CD8-positive, alpha-beta memory T cell (primary cell): ENCODE results near the gene FOXI2. TPM values are rescaled to one million over a fixed set of nuclear protein-coding genes. Genes with fewer than 3 reads are reported as not detected.

Experiments used
- CTCF ChIA-PET: fragments of 350-600 bp; sonication (Branson Sonifier 250); formaldehyde crosslinking; loops from one replicate; lab custom pipeline; 2021; ENCODE audit warnings: antibody characterized with exemption; lab: Charles Lee
- POLR2A ChIA-PET: fragments of 350-600 bp; sonication (Branson Sonifier 250); formaldehyde crosslinking; loops from one replicate; lab custom pipeline; 2021; ENCODE audit warnings: antibody characterized with exemption; lab: Charles Lee
- DNase-seq, 5 donors: peaks; one replicate each; pipeline versions ENCODE4 v3.0.0 to v3.0.0-alpha.2; 2020 to 2022; ENCODE audit warnings: mixed read lengths in 1 of 5
- H3K27ac ChIP-seq: one replicate; pipeline ENCODE4 v1.7.0; 2013; ENCODE audit warnings: low read depth, mild to moderate bottlenecking, low read length, moderate library complexity
- H3K27me3 ChIP-seq: 2 replicates; pipeline ENCODE4 v1.7.0; 2013; ENCODE audit warnings: low read length, mild to moderate bottlenecking; ENCODE audit not compliant: insufficient read depth, poor library complexity, severe bottlenecking
- H3K36me3 ChIP-seq: 2 replicates; pipeline ENCODE4 v1.7.0; 2013; ENCODE audit warnings: mild to moderate bottlenecking, low read length, moderate library complexity; ENCODE audit not compliant: insufficient read depth
- H3K4me1 ChIP-seq: 2 replicates; pipeline ENCODE4 v1.7.0; 2013; ENCODE audit warnings: mild to moderate bottlenecking, low read length, moderate library complexity; ENCODE audit not compliant: insufficient read depth
- H3K4me3 ChIP-seq: 2 replicates; pipeline ENCODE4 v1.7.0; 2013; ENCODE audit warnings: mild to moderate bottlenecking, low read length
- H3K9me3 ChIP-seq: 2 replicates; pipeline ENCODE4 v1.7.0; 2013; ENCODE audit warnings: mild to moderate bottlenecking, low read length
- H3K27ac Mint-ChIP-seq, 8 donors: one replicate each; pipeline ENCODE4 v1.8.0; 2020 to 2021; ENCODE audit warnings: mixed read lengths in 8 of 8, mild to moderate bottlenecking in 6 of 8, inconsistent platforms in 3 of 8, moderate library complexity in 3 of 8
- H3K27me3 Mint-ChIP-seq, 2 donors: one replicate each; pipeline ENCODE4 v1.8.0; 2020 to 2021; ENCODE audit warnings: mixed read lengths in 2 of 2, mild to moderate bottlenecking in 1 of 2, moderate library complexity in 1 of 2
- H3K36me3 Mint-ChIP-seq, 3 donors: one replicate each; pipeline ENCODE4 v1.8.0; 2020 to 2021; ENCODE audit warnings: mixed read lengths in 3 of 3, inconsistent platforms in 1 of 3, mild to moderate bottlenecking in 1 of 3
- H3K4me1 Mint-ChIP-seq, 3 donors: one replicate each; pipeline ENCODE4 v1.8.0; 2020 to 2021; ENCODE audit warnings: mixed read lengths in 3 of 3, inconsistent platforms in 1 of 3, mild to moderate bottlenecking in 1 of 3
- H3K4me3 Mint-ChIP-seq, 7 donors: one replicate each; pipeline ENCODE4 v1.8.0; 2020 to 2021; ENCODE audit warnings: mixed read lengths in 7 of 7, mild to moderate bottlenecking in 6 of 7, moderate library complexity in 4 of 7, inconsistent platforms in 2 of 7
- H3K9me3 Mint-ChIP-seq, 5 donors: one replicate each; pipeline ENCODE4 v1.8.0; 2020 to 2022; ENCODE audit warnings: mixed read lengths in 5 of 5, mild to moderate bottlenecking in 3 of 5, moderate library complexity in 2 of 5, inconsistent platforms in 1 of 5
- polyA plus RNA-seq: library from polyadenylated mRNA; unstranded; fragments of 300-500 nt; fragmentation: Illumina TruSeq; gene quantifications from one replicate; pipeline ENCODE4 v1.2.3, GENCODE V29; 2021
- total RNA-seq, 2 experiments: library from RNA; stranded (reverse); gene quantifications; one replicate each; pipeline ENCODE4 v1.2.3, GENCODE V29; 2021

The FOXI2 gene
- total and polyA plus RNA-seq, 3 experiments from 2014 or later = not detected

- Histone ChIP-seq H3K27ac (no peak overlapping the region), H3K36me3 (no peaks in the 10 kb centered on the region), H3K9me3 (no peaks in the 10 kb centered on the region), H3K4me1 (no peaks in the 10 kb centered on the region), H3K27me3 (no peaks in the 10 kb centered on the region), H3K4me3 (no peak overlapping the region)
- ChIA-PET CTCF (no interaction called here), POLR2A (no interaction called here)
- H3K4me1 Mint-ChIP-seq = no peaks in the 10 kb centered on the region
- DNase-seq = no peak
- H3K9me3 Mint-ChIP-seq = peaks cover 0 to 5% (median 0%) of the 10 kb centered on the region in 5 donors
- no peaks in the 10 kb centered on the region for H3K36me3 Mint-ChIP-seq
- no peak overlapping the region for H3K4me3 Mint-ChIP-seq
- H3K27me3 Mint-ChIP-seq = peaks cover 0 to 2% of the 10 kb centered on the region in 2 donors
- H3K27ac Mint-ChIP-seq = no peak overlapping the region
Measured at GRCh38 chr10:127715249-127715648, 21.7 kb upstream of the FOXI2 start.

GRCh38 chr10:127715782-127716378, 21.1 kb upstream of the FOXI2 start:
- ChIA-PET CTCF (no interaction called here), POLR2A (no interaction called here)
- H3K27ac Mint-ChIP-seq = no peak overlapping the region
- Histone ChIP-seq H3K4me1 (no peaks in the 10 kb centered on the region), H3K36me3 (no peaks in the 10 kb centered on the region), H3K4me3 (no peak overlapping the region), H3K27me3 (no peaks in the 10 kb centered on the region), H3K27ac (no peak overlapping the region), H3K9me3 (no peaks in the 10 kb centered on the region)
- no peaks in the 10 kb centered on the region for H3K4me1 Mint-ChIP-seq
- DNase-seq = no peak
- H3K27me3 Mint-ChIP-seq = peaks cover 0 to 2% of the 10 kb centered on the region in 2 donors
- H3K9me3 Mint-ChIP-seq = peaks cover 0 to 2% (median 0%) of the 10 kb centered on the region in 5 donors
- H3K36me3 Mint-ChIP-seq = no peaks in the 10 kb centered on the region
- H3K4me3 Mint-ChIP-seq = no peak overlapping the region

- no peaks in the 10 kb centered on the region for H3K9me3 Mint-ChIP-seq
- H3K4me3 Mint-ChIP-seq = no peak overlapping the region
- no peaks in the 10 kb centered on the region for H3K4me1 Mint-ChIP-seq
- no peaks in the 10 kb centered on the region for H3K27me3 ChIP-seq
- DNase-seq = no peak
- H3K4me3 ChIP-seq = no peak overlapping the region
- H3K9me3 ChIP-seq = no peaks in the 10 kb centered on the region
- H3K36me3 Mint-ChIP-seq = no peaks in the 10 kb centered on the region
- POLR2A ChIA-PET = no interaction called here
- H3K27me3 Mint-ChIP-seq = peaks cover 4 to 7% of the 10 kb centered on the region in 2 donors
- CTCF ChIA-PET = no interaction called here
- no peaks in the 10 kb centered on the region for H3K4me1 ChIP-seq
- H3K27ac Mint-ChIP-seq = no peak overlapping the region
- no peaks in the 10 kb centered on the region for H3K36me3 ChIP-seq
- H3K27ac ChIP-seq = no peak overlapping the region
Measured at GRCh38 chr10:127720142-127720541, 16.8 kb upstream of the FOXI2 start.

GRCh38 chr10:127720903-127721302, 16.1 kb upstream of the FOXI2 start:
- ChIA-PET CTCF (no interaction called here), POLR2A (no interaction called here)
- DNase-seq = no peak
- no peaks in the 10 kb centered on the region for H3K4me1 ChIP-seq
- Mint-ChIP-seq H3K4me1 (no peaks in the 10 kb centered on the region), H3K36me3 (no peaks in the 10 kb centered on the region), H3K27ac (no peak overlapping the region), H3K27me3 (peaks cover 4 to 7% of the 10 kb centered on the region in 2 donors), H3K4me3 (no peak overlapping the region), H3K9me3 (peaks cover 0 to 2% (median 0%) of the 10 kb centered on the region in 5 donors)
- no peaks in the 10 kb centered on the region for H3K9me3 ChIP-seq
- H3K27ac ChIP-seq = no peak overlapping the region
- no peak overlapping the region for H3K4me3 ChIP-seq
- H3K27me3 ChIP-seq = no peaks in the 10 kb centered on the region
- no peaks in the 10 kb centered on the region for H3K36me3 ChIP-seq

DNA sequence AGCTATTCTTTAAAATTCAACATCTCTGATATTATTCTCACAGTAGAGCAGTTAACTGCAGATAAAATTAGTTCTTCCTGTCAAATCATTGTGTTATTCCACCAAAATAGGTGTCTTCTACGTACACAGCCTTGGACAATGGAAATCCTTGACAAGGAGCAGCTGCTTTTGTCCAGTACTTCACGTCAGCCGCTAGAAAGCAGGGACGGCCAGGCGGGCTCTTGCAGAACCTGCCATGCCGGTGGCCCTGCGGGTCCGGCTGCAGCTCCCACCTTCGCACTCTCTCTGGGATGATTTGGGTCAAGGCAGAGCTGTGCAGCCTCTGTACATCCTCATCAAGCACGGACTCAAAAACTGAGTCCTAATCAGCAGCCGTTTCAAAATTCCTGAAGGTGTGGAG, 2.2 kb upstream of the FOXI2 start:
- no peaks in the 10 kb centered on the region for H3K4me1 Mint-ChIP-seq
- Histone ChIP-seq H3K4me3 (no peak overlapping the region), H3K27ac (no peak overlapping the region), H3K36me3 (no peaks in the 10 kb centered on the region), H3K4me1 (no peaks in the 10 kb centered on the region), H3K27me3 (no peaks in the 10 kb centered on the region), H3K9me3 (no peaks in the 10 kb centered on the region)
- ChIA-PET CTCF (no interaction called here), POLR2A (no interaction called here)
- DNase-seq = no peak
- peaks cover 32 to 35% of the 10 kb centered on the region in 2 donors for H3K27me3 Mint-ChIP-seq
- H3K27ac Mint-ChIP-seq = no peak overlapping the region
- no peaks in the 10 kb centered on the region for H3K36me3 Mint-ChIP-seq
- H3K9me3 Mint-ChIP-seq = no peaks in the 10 kb centered on the region
- no peak overlapping the region for H3K4me3 Mint-ChIP-seq

DNA sequence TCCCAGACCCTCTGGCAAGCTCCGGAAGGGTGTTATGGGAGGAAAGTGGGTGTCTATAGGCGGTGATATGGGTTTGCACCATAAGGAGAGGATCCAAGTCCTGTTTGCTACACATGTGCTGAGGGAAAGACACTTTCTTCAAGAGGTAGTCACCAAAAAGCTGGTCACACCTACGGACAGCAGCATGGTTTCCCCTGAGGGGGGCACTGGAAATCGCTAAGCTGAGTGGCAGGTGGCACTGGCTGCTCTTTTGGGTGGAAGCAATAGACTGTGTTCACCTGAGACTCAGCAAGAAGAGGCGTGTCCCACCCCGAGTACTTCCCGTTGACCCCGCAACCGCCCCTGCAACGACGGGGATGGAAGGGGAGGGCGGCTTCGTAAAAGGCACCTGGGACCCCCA, 1.8 kb upstream of the FOXI2 start:
- ChIA-PET POLR2A (no interaction called here), CTCF (no interaction called here)
- H3K27me3 ChIP-seq = no peaks in the 10 kb centered on the region
- peaks cover 0 to 1% (median 0%) of the 10 kb centered on the region in 5 donors for H3K9me3 Mint-ChIP-seq
- no peaks in the 10 kb centered on the region for H3K4me1 ChIP-seq
- peaks cover 32 to 35% of the 10 kb centered on the region in 2 donors for H3K27me3 Mint-ChIP-seq
- no peak overlapping the region for H3K4me3 ChIP-seq
- H3K9me3 ChIP-seq = no peaks in the 10 kb centered on the region
- no peak overlapping the region for H3K4me3 Mint-ChIP-seq
- H3K4me1 Mint-ChIP-seq = no peaks in the 10 kb centered on the region
- H3K27ac ChIP-seq = no peak overlapping the region
- DNase-seq = no peak
- H3K36me3 Mint-ChIP-seq = no peaks in the 10 kb centered on the region
- H3K27ac Mint-ChIP-seq = no peak overlapping the region
- no peaks in the 10 kb centered on the region for H3K36me3 ChIP-seq

GRCh38 chr10:127735723-127736221, 1.2 kb upstream of the FOXI2 start:
- POLR2A ChIA-PET = no interaction called here
- H3K36me3 ChIP-seq = no peaks in the 10 kb centered on the region
- Mint-ChIP-seq H3K4me3 (no peak overlapping the region), H3K9me3 (peaks cover 0 to 2% (median 0%) of the 10 kb centered on the region in 5 donors), H3K36me3 (no peaks in the 10 kb centered on the region), H3K27ac (no peak overlapping the region), H3K4me1 (no peaks in the 10 kb centered on the region), H3K27me3 (peaks cover 30 to 32% of the 10 kb centered on the region in 2 donors)
- H3K27ac ChIP-seq = no peak overlapping the region
- H3K9me3 ChIP-seq = no peaks in the 10 kb centered on the region
- H3K4me3 ChIP-seq = no peak overlapping the region
- DNase-seq = no peak
- no peaks in the 10 kb centered on the region for H3K4me1 ChIP-seq
- CTCF ChIA-PET = no interaction called here
- no peaks in the 10 kb centered on the region for H3K27me3 ChIP-seq

DNA sequence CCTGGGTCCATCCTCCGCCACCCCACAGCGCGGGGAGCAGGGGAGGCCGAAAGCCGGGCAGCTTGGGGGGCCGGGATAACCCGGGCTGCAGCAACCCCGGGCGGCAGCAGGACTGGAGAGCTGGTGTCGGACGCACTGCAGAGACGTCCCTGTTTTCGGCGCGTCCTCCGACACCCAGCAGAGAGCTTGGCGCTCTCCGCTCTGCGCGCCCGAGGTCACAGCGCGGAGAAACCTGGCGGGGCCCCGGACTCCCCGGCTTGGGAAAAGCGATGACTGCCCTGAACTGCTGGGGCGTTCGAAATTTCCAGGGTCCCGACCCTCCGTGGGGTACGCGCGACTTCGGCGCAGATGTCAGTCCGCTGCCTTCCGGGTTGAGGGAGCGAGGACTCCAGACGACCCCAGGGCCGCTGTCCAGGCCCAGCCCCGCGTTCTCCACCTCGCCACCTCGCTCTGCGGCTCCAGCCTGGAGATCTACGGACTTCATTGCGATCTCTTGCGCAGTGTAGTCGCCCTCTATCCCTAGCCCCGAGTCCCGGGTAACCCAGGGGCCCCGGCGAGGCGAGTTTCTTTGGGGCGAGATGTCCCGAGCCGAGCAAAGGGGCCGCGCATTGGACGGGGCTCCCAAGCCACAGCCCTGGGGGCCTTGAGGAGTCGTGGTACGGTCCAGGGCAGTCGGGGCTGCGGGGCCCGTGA, 617 bp upstream of the FOXI2 start:
- no peaks in the 10 kb centered on the region for H3K9me3 ChIP-seq
- no peaks in the 10 kb centered on the region for H3K36me3 ChIP-seq
- Mint-ChIP-seq H3K36me3 (no peaks in the 10 kb centered on the region), H3K4me1 (no peaks in the 10 kb centered on the region), H3K27ac (no peak overlapping the region), H3K4me3 (no peak overlapping the region), H3K27me3 (peaks cover 30 to 32% of the 10 kb centered on the region in 2 donors), H3K9me3 (peaks cover 0 to 2% (median 0%) of the 10 kb centered on the region in 5 donors)
- DNase-seq = no peak
- CTCF ChIA-PET = no interaction called here
- POLR2A ChIA-PET = no interaction called here
- H3K27me3 ChIP-seq = no peaks in the 10 kb centered on the region
- no peaks in the 10 kb centered on the region for H3K4me1 ChIP-seq
- H3K4me3 ChIP-seq = no peak overlapping the region
- H3K27ac ChIP-seq = no peak overlapping the region
